GM19023 (cell line): ENCODE data around the gene ENOSF1.

Experiments
- ATAC-seq: cut with Tn5 transposase; IDR thresholded peaks from one replicate; pipeline ENCODE4 v1.9.1; 2021; ENCODE audit warnings: mild to moderate bottlenecking, moderate library complexity; ENCODE audit not compliant: unreplicated experiment

Gene ENOSF1

DNA sequence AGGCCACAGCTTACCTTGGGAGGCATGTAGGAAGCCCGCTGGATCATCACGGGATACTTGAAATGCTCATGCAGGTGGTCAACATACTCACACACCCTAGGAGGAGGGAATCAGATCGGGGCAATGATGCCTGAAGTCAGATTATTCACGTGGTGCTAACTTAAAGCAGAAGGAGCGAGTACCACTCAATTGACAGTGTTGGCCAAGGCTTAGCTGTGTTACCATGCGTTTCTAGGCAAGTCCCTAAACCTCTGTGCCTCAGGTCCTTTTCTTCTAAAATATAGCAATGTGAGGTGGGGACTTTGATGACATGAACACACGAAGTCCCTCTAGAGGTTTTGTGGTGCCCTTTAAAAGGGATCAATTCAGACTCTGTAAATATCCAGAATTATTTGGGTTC, 37.1 kb downstream of the ENOSF1 start:
- ATAC-seq = no peak

GRCh38 chr18:673769-674168, 38.7 kb downstream of the ENOSF1 start:
- ATAC-seq = no peak

GRCh38 chr18:673317-673716, 39.1 kb downstream of the ENOSF1 start:
- no peak for ATAC-seq

- no peak for ATAC-seq
These were observed 41.0 kb downstream of the ENOSF1 start for GRCh38 chr18:671405-671804.

GRCh38 chr18:670522-670921, 41.9 kb downstream of the ENOSF1 start:
- ATAC-seq = no peak

GRCh38 chr18:669077-669476, 43.4 kb downstream of the ENOSF1 start:
- ATAC-seq = no peak

GRCh38 chr18:668260-668659, 44.2 kb downstream of the ENOSF1 start:
- no peak for ATAC-seq

GRCh38 chr18:666628-667027, 45.8 kb downstream of the ENOSF1 start:
- no peak for ATAC-seq

GRCh38 chr18:666177-666576, 46.3 kb downstream of the ENOSF1 start:
- ATAC-seq = no peak

DNA sequence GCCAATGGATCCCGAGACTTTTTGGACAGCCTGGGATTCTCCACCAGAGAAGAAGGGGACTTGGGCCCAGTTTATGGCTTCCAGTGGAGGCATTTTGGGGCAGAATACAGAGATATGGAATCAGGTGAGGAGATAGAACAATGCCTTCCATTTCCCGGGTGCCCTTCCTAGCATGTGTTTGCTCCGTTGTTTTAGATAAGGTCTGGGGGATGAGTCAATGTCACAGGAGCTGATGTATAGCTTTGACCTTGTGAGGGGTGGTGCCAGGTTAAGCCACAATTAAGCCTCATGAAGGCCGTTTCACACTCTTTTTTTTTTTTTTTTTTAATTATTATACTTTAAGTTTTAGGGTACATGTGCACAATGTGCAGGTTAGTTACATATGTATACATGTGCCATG, 50.2 kb downstream of the ENOSF1 start:
- ATAC-seq = no peak

GRCh38 chr18:659597-659996, 52.8 kb downstream of the ENOSF1 start:
- no peak for ATAC-seq

GRCh38 chr18:658947-659533, 53.4 kb downstream of the ENOSF1 start:
- ATAC-seq = no peak

DNA sequence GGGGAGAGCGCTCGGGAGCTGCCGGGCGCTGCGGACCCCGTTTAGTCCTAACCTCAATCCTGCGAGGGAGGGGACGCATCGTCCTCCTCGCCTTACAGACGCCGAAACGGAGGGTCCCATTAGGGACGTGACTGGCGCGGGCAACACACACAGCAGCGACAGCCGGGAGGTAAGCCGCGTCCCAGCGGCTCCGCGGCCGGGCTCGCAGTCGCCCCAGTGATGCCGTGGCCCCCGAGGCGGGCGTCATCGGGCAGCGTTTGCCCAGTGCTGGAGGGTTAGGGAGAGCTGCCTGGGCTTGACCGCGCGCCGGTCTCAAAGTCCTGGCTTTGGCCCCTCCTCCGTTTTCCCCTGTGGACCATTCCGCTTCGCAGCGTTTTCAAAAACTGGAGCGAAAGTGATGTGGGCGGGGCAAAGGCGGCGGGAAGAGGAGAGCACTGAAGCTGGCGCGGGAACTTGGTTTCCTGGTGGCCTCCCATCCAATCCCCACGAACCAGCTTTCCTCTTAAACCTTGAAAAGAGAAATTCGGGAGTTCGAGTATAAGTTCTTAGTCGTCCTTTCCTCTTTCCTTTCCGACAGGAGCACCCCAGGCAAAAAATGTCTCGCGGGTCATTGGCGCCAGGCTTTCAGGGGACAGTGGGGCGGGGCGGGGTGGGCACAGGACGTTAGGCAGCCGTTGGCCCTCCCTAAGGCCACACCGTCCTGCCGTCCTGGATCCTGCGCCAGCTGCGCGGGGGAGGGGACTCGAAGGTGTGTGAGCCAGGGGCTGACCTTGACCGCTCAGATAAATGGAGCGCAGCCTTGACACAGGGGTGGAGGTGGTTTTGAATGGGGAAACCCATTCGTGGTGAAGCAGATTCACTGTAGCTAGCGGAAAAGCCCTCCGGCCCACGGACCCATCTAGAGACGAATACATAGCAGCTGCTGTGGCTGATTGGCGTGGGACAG, 54.2 kb downstream of the ENOSF1 start:
- ATAC-seq = peak; percentile 62

GRCh38 chr18:657311-658000, 55.0 kb downstream of the ENOSF1 start, which contains the start of gene TYMS:
Gene TYMS, plus strand, starts transcription at chr18:657653. Its CDS starts 90 bp downstream, at chr18:657743.
- ATAC-seq = peak; percentile 46

- no peak for ATAC-seq
These were observed 57.0 kb downstream of the ENOSF1 start for GRCh38 chr18:655445-655844.

- no peak for ATAC-seq
These were observed 57.8 kb downstream of the ENOSF1 start for GRCh38 chr18:654601-655000.

- ATAC-seq = no peak
These were observed 58.9 kb downstream of the ENOSF1 start for GRCh38 chr18:653512-653911.

DNA sequence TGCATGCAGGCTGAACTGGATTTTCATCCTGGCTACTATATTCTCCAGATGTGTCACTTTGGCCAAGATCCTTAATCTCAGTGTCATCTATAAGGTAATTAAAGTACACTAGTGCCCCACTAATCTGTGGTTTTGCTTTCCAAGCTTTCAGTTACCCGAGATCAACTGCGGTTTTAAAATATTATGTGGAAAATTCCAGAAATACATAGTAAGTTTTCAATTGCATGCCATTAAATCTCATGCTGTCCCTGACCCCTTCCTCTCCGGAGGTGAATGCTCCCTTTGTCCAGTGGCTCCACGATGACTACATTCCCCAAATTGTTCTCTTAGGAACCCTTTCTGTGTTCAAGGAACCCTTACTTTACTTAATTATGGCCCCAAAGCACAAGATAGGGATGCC, 60.3 kb downstream of the ENOSF1 start:
- no peak for ATAC-seq

DNA sequence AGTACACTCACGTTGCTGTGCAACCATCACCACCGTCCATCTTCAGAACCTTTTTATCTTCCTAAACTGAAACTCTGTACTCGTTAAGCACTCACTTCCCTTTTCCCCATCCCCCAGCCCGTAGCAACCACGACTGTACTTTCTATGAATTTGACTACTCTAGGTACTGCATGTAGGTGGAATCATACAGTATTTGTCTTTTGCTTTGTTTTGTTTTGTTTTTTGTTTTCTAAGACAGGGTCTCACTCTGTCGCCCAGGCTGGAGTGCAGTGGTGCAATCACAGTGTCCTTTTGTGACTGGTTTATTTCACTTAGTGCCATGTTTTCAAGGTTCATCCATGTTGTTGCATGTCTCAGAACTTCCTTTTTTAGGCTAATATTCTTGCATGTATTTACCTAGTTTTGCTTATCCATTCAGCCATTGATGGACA, 62.0 kb downstream of the ENOSF1 start:
- peak; percentile 87 for ATAC-seq

DNA sequence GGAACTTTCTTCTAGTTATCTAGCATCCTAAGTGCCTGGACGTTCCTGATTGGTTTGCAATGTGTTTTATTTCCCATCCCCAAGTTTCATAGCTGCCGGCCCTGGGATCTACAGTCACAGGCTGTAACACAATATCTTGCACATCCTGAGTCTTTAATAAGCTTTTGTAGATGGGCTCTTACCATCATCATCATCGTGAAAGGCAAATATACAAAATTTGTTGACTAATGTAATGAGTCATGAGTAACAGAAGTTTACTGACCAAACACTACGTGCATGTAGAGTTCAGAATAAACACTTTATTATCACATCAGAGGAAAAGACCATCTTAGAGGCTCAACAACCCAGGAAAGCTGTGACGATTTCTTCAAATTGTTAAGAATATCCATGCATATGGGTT, 63.1 kb downstream of the ENOSF1 start:
- no peak for ATAC-seq

GRCh38 chr18:647304-647703, 65.1 kb downstream of the ENOSF1 start:
- ATAC-seq = no peak
